K562 (cell line): ENCODE results near the gene MAST4. TPM values are rescaled to one million over a fixed set of nuclear protein-coding genes. Genes with fewer than 3 reads are reported as not detected.
A peak's percentile ranks its signal among the peaks of the same experiment; 100 is the strongest.

ENCODE experiments used
- ATAC-seq: fragments of 200-7000 bp; cut with Tn5 transposase; 3 replicates; pipeline ENCODE4 v1.9.1; 2020; ENCODE audit warnings: moderate library complexity
- BruUV-seq: library from RNA; stranded (reverse); fragments of 400-500 nt; replicated peaks from 2 replicates; lab custom pipeline; 2021; lab: Mats Ljungman, UMichigan
- CTCF ChIA-PET: fragments of 300-600 bp; formaldehyde crosslinking; extraction: SDS; loops from one replicate; lab custom pipeline; 2021; ENCODE audit warnings: low intra/inter-chr PET ratio; lab: Yijun Ruan, JAX
- POLR2A ChIA-PET: fragments of 300-600, 350-650 bp; sonication (Branson Sonifier 250); formaldehyde crosslinking; extraction: SDS; loops from one replicate; lab custom pipeline; 2021; ENCODE audit warnings: antibody characterized with exemption, inconsistent platforms; lab: Yijun Ruan, JAX
- DNase-seq, 4 experiments: peaks; one replicate each; pipeline versions ENCODE4 v3.0.0 to v3.0.0-alpha.2; 2011 to 2018; ENCODE audit warnings: low spot score in 3 of 4, mixed read lengths in 3 of 4; ENCODE audit errors: extremely low read depth in 1 of 4
- FAIRE-seq: peaks from 2 replicates; lab custom pipeline; 2011; peaks lifted over from hg19 to GRCh38; lab: Jason Lieb, UNC
- H2AFZ ChIP-seq: 2 replicates; pipeline ENCODE4 v1.6.0; 2011; ENCODE audit warnings: low read depth, low read length, control low read depth, inconsistent platforms
- H3K27ac ChIP-seq: fragments of 200-600 bp; 3 replicates; pipeline ENCODE4 v1.8.0; 2011; ENCODE audit warnings: low read depth, mild to moderate bottlenecking, control low read depth, inconsistent platforms, low read length, moderate library complexity, mixed read lengths; ENCODE audit errors: extremely low read depth
- H3K27me3 ChIP-seq, 2 experiments: fragments of 300-600 bp in 1 of 2; 2 replicates in 1 of 2; 3 replicates in 1 of 2; pipeline versions ENCODE4 v1.6.0 to v1.8.0; 2011; ENCODE audit warnings: inconsistent platforms in 2 of 2, low read length in 2 of 2, mild to moderate bottlenecking in 1 of 2, mixed read lengths in 1 of 2, moderate library complexity in 1 of 2; ENCODE audit not compliant: control insufficient read depth in 2 of 2, insufficient read depth in 2 of 2
- H3K36me3 ChIP-seq: fragments of 300-600 bp; 3 replicates; pipeline ENCODE4 v1.8.0; 2011; ENCODE audit warnings: mild to moderate bottlenecking, low read length, inconsistent platforms; ENCODE audit not compliant: control insufficient read depth, insufficient read depth
- H3K4me1 ChIP-seq, 2 experiments: fragments of 200-600 bp in 1 of 2; replicated peaks in 1 of 2; 2 replicates in 1 of 2; 3 replicates in 1 of 2; pipeline versions ENCODE4 v1.5.1 to v1.8.0; 2011; ENCODE audit warnings: inconsistent platforms in 2 of 2, low read length in 2 of 2, mild to moderate bottlenecking in 1 of 2, mixed read lengths in 1 of 2, moderate library complexity in 1 of 2; ENCODE audit not compliant: control insufficient read depth in 2 of 2, insufficient read depth in 2 of 2
- H3K4me2 ChIP-seq: 2 replicates; pipeline ENCODE4 v1.6.1; 2011; ENCODE audit warnings: low read length, control low read depth, inconsistent platforms, mixed read lengths; ENCODE audit not compliant: insufficient read depth
- H3K4me3 ChIP-seq: fragments of 200-600 bp; sonication (generic), shearing (Covaris generic); 2 replicates; pipeline ENCODE4 v1.5.1; 2016; ENCODE audit warnings: control low read depth, inconsistent platforms
- H3K79me2 ChIP-seq: fragments of 200-600 bp; 3 replicates; pipeline ENCODE4 v1.8.0; 2011; ENCODE audit warnings: low read length, inconsistent platforms; ENCODE audit not compliant: control insufficient read depth, insufficient read depth
- H3K9ac ChIP-seq, 2 experiments: 2 replicates each; pipeline versions ENCODE4 v1.6.0 to v1.6.1; 2011; ENCODE audit warnings: low read depth in 2 of 2, low read length in 2 of 2, control low read depth in 1 of 2, inconsistent platforms in 1 of 2, mild to moderate bottlenecking in 1 of 2, mixed read lengths in 1 of 2; ENCODE audit not compliant: insufficient read depth in 1 of 2
- H3K9me1 ChIP-seq: one replicate; pipeline ENCODE4 v1.6.0; 2011; ENCODE audit warnings: inconsistent platforms, mild to moderate bottlenecking, low read length, moderate library complexity; ENCODE audit not compliant: control insufficient read depth, insufficient read depth
- H3K9me3 ChIP-seq: replicated peaks from 2 replicates; pipeline ENCODE4 v1.5.1; 2011; ENCODE audit warnings: low read depth, low read length, inconsistent platforms; ENCODE audit not compliant: control insufficient read depth, insufficient read depth
- H4K20me1 ChIP-seq: replicated peaks from 2 replicates; pipeline ENCODE4 v1.6.1; 2011; ENCODE audit warnings: low read length, inconsistent platforms, mixed read lengths; ENCODE audit not compliant: control insufficient read depth, insufficient read depth
- BRD4 ChIP-seq: fragments of 200-600 bp; sonication (generic); IDR thresholded peaks from 2 replicates; pipeline ENCODE4 v1.6.1; 2017; ENCODE audit warnings: inconsistent platforms
- CBX8 ChIP-seq: fragments of 200-600 bp; sonication (generic); IDR thresholded peaks from 2 replicates; pipeline ENCODE4 v1.6.1; 2012; ENCODE audit warnings: borderline replicate concordance, mixed run types, low read depth, mild to moderate bottlenecking, moderate library complexity, mixed read lengths, low read length, control low read depth, inconsistent platforms; ENCODE audit not compliant: poor library complexity, severe bottlenecking; ENCODE audit errors: extremely low read depth
- CHD4 ChIP-seq: fragments of 200-600 bp; sonication (generic); IDR thresholded peaks from 3 replicates; pipeline ENCODE4 v1.6.1; 2012; ENCODE audit warnings: low read depth, mild to moderate bottlenecking, mixed read lengths, low read length, inconsistent platforms; ENCODE audit not compliant: insufficient read depth, insufficient replicate concordance, poor library complexity, severe bottlenecking
- JUND ChIP-seq, 2 experiments: IDR thresholded peaks; 2 replicates in 1 of 2; 3 replicates in 1 of 2; pipeline ENCODE4 v1.6.1; 2011; ENCODE audit warnings: borderline replicate concordance in 2 of 2, low read depth in 2 of 2, low read length in 2 of 2, improper control_type of control experiment in 1 of 2, missing biosample characterization in 1 of 2, missing genetic modification characterization in 1 of 2, missing genetic modification reagents in 1 of 2
- KLF16 ChIP-seq: IDR thresholded peaks from 2 replicates; pipeline ENCODE4 v1.6.1; 2016; ENCODE audit warnings: antibody characterized with exemption
- MCM2 ChIP-seq: fragments of 450-650 bp; IDR thresholded peaks from 2 replicates; pipeline ENCODE4 v1.6.1; 2017; ENCODE audit warnings: low read depth, mild to moderate bottlenecking
- MTF1 ChIP-seq: fragments of 250-450 bp; sonication (Bioruptor Pico); IDR thresholded peaks from 2 replicates; pipeline ENCODE4 v1.9.0; 2021; ENCODE audit warnings: moderate library complexity, mild to moderate bottlenecking, inconsistent platforms, borderline replicate concordance
- PPARD ChIP-seq: fragments of 250-450 bp; sonication (Bioruptor Pico); IDR thresholded peaks from 2 replicates; pipeline ENCODE4 v1.8.0; 2022; ENCODE audit warnings: inconsistent platforms, mild to moderate bottlenecking, moderate library complexity
- SMC3 ChIP-seq: conservative IDR thresholded peaks from 2 replicates; pipeline ENCODE4 v1.6.1; 2011; ENCODE audit warnings: low read depth, low read length, improper control_type of control experiment; ENCODE audit not compliant: insufficient read depth
- STAT5A ChIP-seq: IDR thresholded peaks from 2 replicates; pipeline ENCODE4 v1.6.1; 2012; ENCODE audit warnings: low read length, inconsistent platforms, borderline replicate concordance
- TCF7 ChIP-seq: sonication (generic); IDR thresholded peaks from 2 replicates; pipeline ENCODE4 v1.6.1; 2016; ENCODE audit warnings: antibody characterized with exemption, borderline replicate concordance
- ZFX ChIP-seq: sonication (generic); formaldehyde crosslinking; IDR thresholded peaks from 2 replicates; pipeline ENCODE4 v1.8.0; 2022; ENCODE audit warnings: mild to moderate bottlenecking, missing genetic modification reagents, moderate library complexity
- ZMIZ1 ChIP-seq, 2 experiments: fragments of 150-350 bp in 1 of 2; IDR thresholded peaks; 2 replicates each; pipeline ENCODE4 v1.6.1; 2012 to 2016; ENCODE audit warnings: low read depth in 2 of 2, low read length in 2 of 2, mild to moderate bottlenecking in 1 of 2, moderate library complexity in 1 of 2
- ZNF175 ChIP-seq: fragments of 200-800 bp; sonication (Bioruptor generic); IDR thresholded peaks from 2 replicates; pipeline ENCODE4 v1.6.1; 2016; ENCODE audit warnings: low read depth, mild to moderate bottlenecking, missing genetic modification characterization, missing compliant biosample characterization
- ZNF445 ChIP-seq: fragments of 250-450 bp; sonication (Bioruptor Pico); IDR thresholded peaks from 2 replicates; pipeline ENCODE4 v1.4.0; 2020; ENCODE audit warnings: low read depth, mild to moderate bottlenecking, moderate library complexity
- ZNF586 ChIP-seq: fragments of 450-650 bp; formaldehyde crosslinking; conservative IDR thresholded peaks from 2 replicates; pipeline ENCODE4 v1.4.0; 2020; ENCODE audit warnings: mild to moderate bottlenecking, moderate library complexity
- ZNF644 ChIP-seq: fragments of 200-800 bp; sonication (Bioruptor generic); IDR thresholded peaks from 2 replicates; pipeline ENCODE4 v1.6.1; 2016; ENCODE audit warnings: low read depth, missing genetic modification characterization, missing compliant biosample characterization
- WGBS: fragments of 100-300 bp; shearing (Covaris generic); methylation state at CpG from one replicate; pipeline ENCODE4 v1.1.6; 2016; ENCODE audit warnings: low coverage, mixed read lengths; ENCODE audit not compliant: insufficient coverage; ENCODE audit errors: missing lambda C conversion rate; 5-methylcytosine and 5-hydroxymethylcytosine counted together
- in situ Hi-C: fragments of 300-500 bp; cut with MboI; formaldehyde crosslinking; loops from 4 replicates; pipeline ENCODE4 v1.15.0; 2018; ENCODE audit warnings: inconsistent platforms, mixed read lengths
- intact Hi-C: fragments of 100-400 bp; cut with micrococcal nuclease; formaldehyde crosslinking; loops from 2 replicates; pipeline ENCODE4 v1.14.2; 2022
- polyA plus RNA-seq, 8 experiments: library from polyadenylated mRNA; depleted of rRNA in 4 of 8; stranded (reverse) in 5 of 8; unstranded in 3 of 8; fragments of >200 nt; fragmentation: Nextera tagmentation in 2 of 8; fragmentation: Illumina TruSeq in 1 of 8; extraction: Ambion mirVana in 2 of 8; extraction: Trizol in 1 of 8; gene quantifications; 2 replicates each; pipeline versions ENCODE4 v1.2.1 to v1.2.3, GENCODE V29; 2011 to 2014; ENCODE audit warnings: inconsistent platforms in 1 of 8, missing spikeins in 1 of 8
- total RNA-seq, 7 experiments: library from RNA; depleted of rRNA in 6 of 7; stranded (reverse); fragments of >200 nt in 6 of 7; fragmentation: Illumina TruSeq in 2 of 7; extraction: Trizol in 2 of 7; gene quantifications; 2 replicates each; pipeline versions ENCODE4 v1.2.1 to v1.2.3, GENCODE V29; 2011 to 2021; ENCODE audit warnings: low replicate concordance in 1 of 7

The MAST4 gene
- total and polyA plus RNA-seq, 9 of the 15 experiments (the other 6 are each of a cell fraction or from before 2014, with no cell fraction given) = 0.88 to 10.1 (median 5.2) TPM

- Histone ChIP-seq H3K79me2 (no peaks in the 10 kb centered on the region), H3K4me2 (no peak overlapping the region), H3K9ac (no peak overlapping the region), H2AFZ (no peak overlapping the region), H4K20me1 (no peaks in the 10 kb centered on the region; the same call in 1 of the 2 replicates), H3K4me1 (peaks cover 0 to 8% of the 10 kb centered on the region in 2 experiments; a peak in 3 of 5 replicates), H3K27me3 (no peaks in the 10 kb centered on the region), H3K9me3 (no peaks in the 10 kb centered on the region), H3K27ac (no peak overlapping the region), H3K4me3 (no peak overlapping the region), H3K36me3 (no peaks in the 10 kb centered on the region), H3K9me1 (no peaks in the 10 kb centered on the region)
- intact Hi-C loops = no loop called here
- ATAC-seq (no peak), DNase-seq (no peak), FAIRE-seq (peak; percentile 29)
- POLR2A ChIA-PET = interaction anchor here (1.3 kb wide), 1 partner anchor 9 kb away, joined by 3 read pairs; no protein-coding TSS in a partner anchor
- whole genome bisulfite sequencing = 62% methylated on average over 6 of the region's 6 CpGs
- no TSS peak for BruUV-seq
- CTCF ChIA-PET = no interaction called here
- in situ Hi-C loops = no loop called here
- TF ChIP-seq MTF1 (CRISPR knock-in tag) = no peak
- no peak for TF ChIP-seq CHD4
- TF ChIP-seq TCF7 = no peak
- TF ChIP-seq ZMIZ1 (IDR thresholded peaks at IDR 0.05; ENCODE audit: low read depth in 2 of 2, low read length in 2 of 2) = no peak
- TF ChIP-seq ZNF586 = no peak
- no peak for TF ChIP-seq STAT5A
- no peak for TF ChIP-seq ZNF445 (CRISPR knock-in tag)
- TF ChIP-seq CBX8 = no peak
- no peak for TF ChIP-seq PPARD (CRISPR knock-in tag)
- TF ChIP-seq BRD4 = no peak
- TF ChIP-seq ZNF644 (tag) = no peak
- no peak for TF ChIP-seq KLF16
- no peak for TF ChIP-seq JUND (IDR thresholded peaks at IDR 0.05; ENCODE audit: borderline replicate concordance, low read depth, low read length)
- no peak for TF ChIP-seq JUND (tag; IDR thresholded peaks at IDR 0.05; ENCODE audit: borderline replicate concordance, low read depth, low read length)
- no peak for TF ChIP-seq SMC3
- no peak for TF ChIP-seq ZNF175
- no peak for TF ChIP-seq MCM2
- no peak for TF ChIP-seq ZFX (CRISPR knock-in tag)
Observed at GRCh38 chr5:67045816-67046740, 449.9 kb downstream of the MAST4 start.
